Measurements from ENCODE around the gene EXOG. TPM values are rescaled to one million over a fixed set of nuclear protein-coding genes. Genes with fewer than 3 reads are reported as not detected.

Gene EXOG
- 2.2 and 6.7 TPM in 2 replicates for total RNA-seq

GRCh38 chr3:38496131-38496910 is at the start of gene EXOG:
Gene EXOG (plus strand): TSS chr3:38496340. CDS start chr3:38496368, 28 bp downstream.

GRCh38 chr3:38453075-38453912 is 42.8 kb upstream of the EXOG start, which contains the start of gene ACVR2B:
Gene ACVR2B (plus strand): TSS chr3:38453890. CDS start chr3:38454323, 433 bp downstream.

Other genes with a start within 250 kb of the EXOG start
- not detected in 2 replicates for gene SLC22A13, start 230.5 kb upstream of the EXOG start, total RNA-seq
- gene SLC22A14, start 214.0 kb upstream of the EXOG start, total RNA-seq: not detected in 2 replicates
- gene XYLB, start 149.6 kb upstream of the EXOG start, total RNA-seq: 1.6 and 3.1 TPM in 2 replicates
- gene ACVR2B, start 42.5 kb upstream of the EXOG start, total RNA-seq: 0.77 and 1.1 TPM in 2 replicates
- gene SCN5A, start 153.3 kb downstream of the EXOG start, total RNA-seq: 0.35 and 0.51 TPM in 2 replicates